ENCODE measurements around the gene HMX3.
A peak's percentile ranks its signal among the peaks of the same experiment; 100 is the strongest.

The HMX3 gene

DNA sequence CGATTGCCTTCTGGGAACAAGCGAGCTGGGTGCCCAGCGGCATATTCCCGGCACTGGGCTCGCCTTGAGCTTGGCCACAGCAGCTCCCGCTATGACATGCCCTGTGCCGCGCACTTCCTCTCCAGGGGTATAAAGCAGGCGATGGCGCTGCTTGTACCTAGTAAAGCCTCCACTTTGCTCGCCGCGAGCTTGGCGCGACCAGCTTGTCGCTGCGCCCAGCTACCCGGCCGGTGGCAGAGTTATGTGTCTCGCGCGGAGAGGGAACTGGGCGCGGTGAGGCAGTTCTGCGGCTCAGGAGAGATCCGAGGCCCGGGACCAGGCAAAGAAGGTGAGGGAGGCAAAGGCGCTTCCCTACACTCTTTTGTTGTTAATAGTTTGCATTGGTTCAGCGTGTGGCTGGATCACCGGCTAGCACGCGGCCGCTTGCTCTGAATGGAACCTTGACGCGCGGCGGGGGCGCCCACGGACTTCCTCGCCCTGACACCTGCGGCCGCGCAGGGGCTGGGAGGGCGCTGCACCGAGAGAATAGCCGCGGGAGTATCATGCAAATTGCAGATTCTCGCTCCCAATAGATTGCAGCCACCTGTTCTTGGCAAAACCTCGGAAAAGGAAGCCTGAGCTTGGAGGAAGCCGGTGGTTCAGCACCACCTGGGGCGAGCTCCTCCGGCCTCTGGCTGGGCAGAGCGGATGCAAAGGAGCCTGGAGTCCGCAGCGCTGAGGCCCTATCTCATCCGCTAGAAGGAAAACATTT is 15.4 kb downstream of the HMX3 start:
- Histone ChIP-seq H3K9me3 (ENCODE audit: control insufficient read depth, low read length) (no peaks in the 10 kb centered on the region), H3K9ac (ENCODE audit: low read length) (no peak overlapping the region), H3K36me3 (ENCODE audit: control insufficient read depth, insufficient read depth, low read length, severe bottlenecking) (peaks cover 4% of the 10 kb centered on the region), H3K4me3 (ENCODE audit: low read length) (peak overlapping the region; percentile 72), H3K27me3 (replicated peaks; ENCODE audit: control insufficient read depth, insufficient read depth, low read length) (peaks cover 56% of the 10 kb centered on the region), H3K4me1 (ENCODE audit: control insufficient read depth, insufficient read depth, low read length) (peaks cover 23% of the 10 kb centered on the region)
- peak; percentile 14 for DNase-seq (ENCODE audit: low read depth)

DNA sequence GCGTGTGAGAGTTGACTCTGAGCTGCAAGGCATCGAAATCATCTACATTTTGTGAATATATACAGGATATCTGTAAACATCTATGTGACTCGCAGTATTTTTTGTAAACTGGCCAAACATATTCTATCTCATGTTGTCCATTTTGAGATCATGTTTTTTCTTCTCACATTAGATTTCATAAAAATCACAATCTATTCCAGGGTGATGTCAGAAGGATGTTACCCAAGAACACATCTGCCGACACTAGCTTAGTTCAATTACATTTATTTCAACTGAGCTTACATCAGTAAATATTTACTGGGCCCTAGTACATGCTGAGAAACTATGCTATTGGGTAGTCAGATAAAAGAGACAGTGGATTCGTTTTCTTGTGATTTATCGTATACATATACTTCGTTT is 16.0 kb downstream of the HMX3 start:
- H3K4me1 ChIP-seq (ENCODE audit: control insufficient read depth, insufficient read depth, low read length) = peaks cover 26% of the 10 kb centered on the region
- DNase-seq (ENCODE audit: low read depth) = no peak
- H3K9ac ChIP-seq (ENCODE audit: low read length) = no peak overlapping the region
- H3K27me3 ChIP-seq (replicated peaks; ENCODE audit: control insufficient read depth, insufficient read depth, low read length) = peaks cover 56% of the 10 kb centered on the region
- no peaks in the 10 kb centered on the region for H3K9me3 ChIP-seq (ENCODE audit: control insufficient read depth, low read length)
- no peak overlapping the region for H3K4me3 ChIP-seq (ENCODE audit: low read length)
- H3K36me3 ChIP-seq (ENCODE audit: control insufficient read depth, insufficient read depth, low read length, severe bottlenecking) = peaks cover 10% of the 10 kb centered on the region

- Histone ChIP-seq H3K9ac (ENCODE audit: low read length) (no peak overlapping the region), H3K9me3 (ENCODE audit: control insufficient read depth, low read length) (no peaks in the 10 kb centered on the region), H3K4me1 (ENCODE audit: control insufficient read depth, insufficient read depth, low read length) (peaks cover 35% of the 10 kb centered on the region), H3K4me3 (ENCODE audit: low read length) (no peak overlapping the region), H3K27me3 (replicated peaks; ENCODE audit: control insufficient read depth, insufficient read depth, low read length) (peaks cover 40% of the 10 kb centered on the region), H3K36me3 (ENCODE audit: control insufficient read depth, insufficient read depth, low read length, severe bottlenecking) (peaks cover 28% of the 10 kb centered on the region)
- DNase-seq (ENCODE audit: low read depth) = no peak
These were observed 17.8 kb downstream of the HMX3 start for GRCh38 chr10:123153486-123154091.

DNA sequence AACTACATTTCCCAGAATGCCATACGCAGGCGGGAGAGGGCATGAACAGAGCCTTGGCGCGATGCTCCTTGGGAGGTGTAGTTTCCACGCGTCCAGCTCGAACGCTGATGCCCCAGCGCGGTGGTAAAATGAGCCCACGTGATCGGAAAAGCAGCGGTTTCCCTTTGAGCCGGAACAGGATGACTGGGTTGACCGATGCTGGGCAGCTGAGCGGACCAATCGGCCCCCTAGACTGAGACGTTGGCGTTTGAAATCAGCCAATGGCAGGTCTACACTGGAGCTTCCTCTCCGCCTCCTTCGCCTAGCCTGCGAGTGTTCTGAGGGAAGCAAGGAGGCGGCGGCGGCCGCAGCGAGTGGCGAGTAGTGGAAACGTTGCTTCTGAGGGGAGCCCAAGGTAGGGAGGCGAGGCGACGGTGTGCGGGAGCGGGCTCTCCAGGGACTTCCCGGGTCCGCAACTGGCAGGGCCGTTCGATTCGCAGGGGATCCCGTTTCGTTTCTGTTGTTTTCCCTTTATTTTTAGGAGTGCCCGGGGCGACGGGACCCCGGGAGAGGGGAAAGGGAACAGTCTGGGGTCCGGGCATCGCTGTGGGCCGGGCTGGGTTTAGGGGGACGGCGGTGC is 18.4 kb downstream of the HMX3 start, which contains the start of gene BUB3:
Gene BUB3, plus strand, starts transcription at position 311 of the 619 bp plus-strand sequence. CDS start 516 bp downstream, outside the sequence.
- H3K27me3 ChIP-seq (replicated peaks; ENCODE audit: control insufficient read depth, insufficient read depth, low read length) = peaks cover 34% of the 10 kb centered on the region
- no peaks in the 10 kb centered on the region for H3K9me3 ChIP-seq (ENCODE audit: control insufficient read depth, low read length)
- H3K36me3 ChIP-seq (ENCODE audit: control insufficient read depth, insufficient read depth, low read length, severe bottlenecking) = peaks cover 28% of the 10 kb centered on the region
- H3K4me3 ChIP-seq (ENCODE audit: low read length) = peak within 1 kb of the TSS; percentile 97
- peak; percentile 100 for DNase-seq (ENCODE audit: low read depth)
- H3K9ac ChIP-seq (ENCODE audit: low read length) = peak within 1 kb of the TSS; percentile 98
- H3K4me1 ChIP-seq (ENCODE audit: control insufficient read depth, insufficient read depth, low read length) = peaks cover 35% of the 10 kb centered on the region

DNA sequence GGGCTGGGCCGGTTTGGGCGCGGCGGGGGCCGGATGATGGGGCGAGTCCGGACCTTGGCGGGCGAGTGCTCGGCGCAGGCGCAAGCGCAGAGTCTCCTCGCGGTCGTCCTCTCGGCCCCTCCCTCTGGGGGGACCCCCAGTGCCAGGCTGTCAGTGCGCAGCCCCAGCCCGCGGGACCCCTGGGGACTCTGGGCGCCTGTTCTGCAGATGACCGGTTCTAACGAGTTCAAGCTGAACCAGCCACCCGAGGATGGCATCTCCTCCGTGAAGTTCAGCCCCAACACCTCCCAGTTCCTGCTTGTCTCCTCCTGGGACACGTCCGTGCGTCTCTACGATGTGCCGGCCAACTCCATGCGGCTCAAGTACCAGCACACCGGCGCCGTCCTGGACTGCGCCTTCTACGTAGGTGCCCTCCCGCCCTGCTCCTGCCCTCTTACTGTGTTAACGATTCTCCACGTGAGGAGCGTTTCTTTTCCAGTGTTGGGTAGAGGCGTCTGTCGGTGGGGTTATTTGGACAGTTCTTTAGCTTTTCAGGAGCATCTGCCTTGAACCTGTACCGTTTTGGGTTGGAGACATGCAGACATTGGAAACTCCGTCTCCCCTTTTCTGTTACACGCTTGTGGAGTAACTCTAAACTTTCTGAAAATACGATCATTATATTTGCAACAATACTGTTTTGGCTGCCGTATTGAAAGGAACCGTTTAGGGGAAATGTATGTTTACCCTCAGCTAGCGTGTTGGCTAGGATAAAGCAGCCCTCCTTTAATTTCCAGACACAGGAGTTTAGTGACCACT is 19.1 kb downstream of the HMX3 start:
- Histone ChIP-seq H3K27me3 (replicated peaks; ENCODE audit: control insufficient read depth, insufficient read depth, low read length) (peaks cover 29% of the 10 kb centered on the region), H3K9ac (ENCODE audit: low read length) (peak overlapping the region; percentile 98), H3K9me3 (ENCODE audit: control insufficient read depth, low read length) (no peaks in the 10 kb centered on the region), H3K4me3 (ENCODE audit: low read length) (peak overlapping the region; percentile 97), H3K36me3 (ENCODE audit: control insufficient read depth, insufficient read depth, low read length, severe bottlenecking) (peaks cover 28% of the 10 kb centered on the region), H3K4me1 (ENCODE audit: control insufficient read depth, insufficient read depth, low read length) (peaks cover 35% of the 10 kb centered on the region)
- DNase-seq (ENCODE audit: low read depth) = peak; percentile 80

- Histone ChIP-seq H3K27me3 (replicated peaks; ENCODE audit: control insufficient read depth, insufficient read depth, low read length) (peaks cover 19% of the 10 kb centered on the region), H3K36me3 (ENCODE audit: control insufficient read depth, insufficient read depth, low read length, severe bottlenecking) (peaks cover 37% of the 10 kb centered on the region), H3K4me1 (ENCODE audit: control insufficient read depth, insufficient read depth, low read length) (peaks cover 25% of the 10 kb centered on the region), H3K9me3 (ENCODE audit: control insufficient read depth, low read length) (no peaks in the 10 kb centered on the region), H3K9ac (ENCODE audit: low read length) (no peak overlapping the region), H3K4me3 (ENCODE audit: low read length) (peak overlapping the region; percentile 97)
- peak; percentile 53 for DNase-seq (ENCODE audit: low read depth)
These were observed 20.3 kb downstream of the HMX3 start for GRCh38 chr10:123156078-123156477.

DNA sequence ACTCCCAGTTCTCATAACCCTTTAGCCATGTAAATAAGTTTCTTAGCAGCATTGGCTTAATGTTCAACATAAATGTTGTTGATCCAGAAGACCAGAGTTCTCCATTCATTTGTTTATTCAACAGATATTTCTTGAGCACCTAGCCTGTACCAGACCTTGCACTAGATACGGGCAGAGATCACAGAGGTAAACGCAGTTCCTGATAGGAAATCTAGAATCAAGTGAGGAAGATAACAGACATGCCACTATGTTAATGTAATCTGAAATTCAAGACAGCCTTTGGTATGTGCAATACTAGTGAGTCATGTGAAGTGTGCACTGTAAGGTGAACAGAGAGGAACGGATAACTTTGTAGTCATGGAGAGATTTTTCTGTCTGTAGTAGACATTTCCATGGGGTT is 21.4 kb downstream of the HMX3 start:
- peak; percentile 49 for DNase-seq (ENCODE audit: low read depth)
- peaks cover 23% of the 10 kb centered on the region for H3K4me1 ChIP-seq (ENCODE audit: control insufficient read depth, insufficient read depth, low read length)
- H3K9ac ChIP-seq (ENCODE audit: low read length) = no peak overlapping the region
- peaks cover 49% of the 10 kb centered on the region for H3K36me3 ChIP-seq (ENCODE audit: control insufficient read depth, insufficient read depth, low read length, severe bottlenecking)
- H3K9me3 ChIP-seq (ENCODE audit: control insufficient read depth, low read length) = no peaks in the 10 kb centered on the region
- peaks cover 7% of the 10 kb centered on the region for H3K27me3 ChIP-seq (replicated peaks; ENCODE audit: control insufficient read depth, insufficient read depth, low read length)
- H3K4me3 ChIP-seq (ENCODE audit: low read length) = no peak overlapping the region

GRCh38 chr10:123158682-123159081 is 22.9 kb downstream of the HMX3 start:
- DNase-seq (ENCODE audit: low read depth) = no peak
- Histone ChIP-seq H3K9ac (ENCODE audit: low read length) (no peak overlapping the region), H3K9me3 (ENCODE audit: control insufficient read depth, low read length) (no peaks in the 10 kb centered on the region), H3K4me3 (ENCODE audit: low read length) (no peak overlapping the region), H3K27me3 (replicated peaks; ENCODE audit: control insufficient read depth, insufficient read depth, low read length) (no peaks in the 10 kb centered on the region), H3K4me1 (ENCODE audit: control insufficient read depth, insufficient read depth, low read length) (peaks cover 23% of the 10 kb centered on the region), H3K36me3 (ENCODE audit: control insufficient read depth, insufficient read depth, low read length, severe bottlenecking) (peaks cover 63% of the 10 kb centered on the region)

- H3K9me3 ChIP-seq (ENCODE audit: control insufficient read depth, low read length) = no peaks in the 10 kb centered on the region
- no peak overlapping the region for H3K4me3 ChIP-seq (ENCODE audit: low read length)
- H3K9ac ChIP-seq (ENCODE audit: low read length) = no peak overlapping the region
- no peak for DNase-seq (ENCODE audit: low read depth)
- peaks cover 81% of the 10 kb centered on the region for H3K36me3 ChIP-seq (ENCODE audit: control insufficient read depth, insufficient read depth, low read length, severe bottlenecking)
- H3K27me3 ChIP-seq (replicated peaks; ENCODE audit: control insufficient read depth, insufficient read depth, low read length) = no peaks in the 10 kb centered on the region
- peaks cover 19% of the 10 kb centered on the region for H3K4me1 ChIP-seq (ENCODE audit: control insufficient read depth, insufficient read depth, low read length)
These were observed 24.7 kb downstream of the HMX3 start for GRCh38 chr10:123160311-123160980.

DNA sequence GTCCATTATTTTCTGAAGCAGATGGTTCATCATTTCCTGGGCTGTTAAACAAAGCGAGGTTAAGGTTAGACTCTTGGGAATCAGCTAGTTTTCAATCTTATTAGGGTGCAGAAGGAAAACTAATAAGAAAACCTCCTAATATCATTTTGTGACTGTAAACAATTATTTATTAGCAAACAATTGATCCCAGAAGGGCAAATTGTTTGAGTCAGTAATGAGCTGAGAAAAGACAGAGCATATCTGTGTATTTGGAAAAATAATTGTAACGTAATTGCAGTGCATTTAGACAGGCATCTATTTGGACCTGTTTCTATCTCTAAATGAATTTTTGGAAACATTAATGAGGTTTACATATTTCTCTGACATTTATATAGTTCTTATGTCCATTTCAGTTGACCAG is 28.5 kb downstream of the HMX3 start:
- H3K27me3 ChIP-seq (replicated peaks; ENCODE audit: control insufficient read depth, insufficient read depth, low read length) = no peaks in the 10 kb centered on the region
- H3K4me3 ChIP-seq (ENCODE audit: low read length) = no peak overlapping the region
- no peaks in the 10 kb centered on the region for H3K4me1 ChIP-seq (ENCODE audit: control insufficient read depth, insufficient read depth, low read length)
- H3K9ac ChIP-seq (ENCODE audit: low read length) = no peak overlapping the region
- H3K36me3 ChIP-seq (ENCODE audit: control insufficient read depth, insufficient read depth, low read length, severe bottlenecking) = peaks cover 69% of the 10 kb centered on the region
- H3K9me3 ChIP-seq (ENCODE audit: control insufficient read depth, low read length) = no peaks in the 10 kb centered on the region
- DNase-seq (ENCODE audit: low read depth) = no peak

Data from adipocyte (in vitro differentiated cells).